Kidney tubule cell (primary cell): ENCODE data around the gene AFF3.

Experiments
- DNase-seq: peaks from one replicate; pipeline ENCODE4 v3.0.0-alpha.2; 2018; ENCODE audit warnings: low spot score

The AFF3 gene

DNA sequence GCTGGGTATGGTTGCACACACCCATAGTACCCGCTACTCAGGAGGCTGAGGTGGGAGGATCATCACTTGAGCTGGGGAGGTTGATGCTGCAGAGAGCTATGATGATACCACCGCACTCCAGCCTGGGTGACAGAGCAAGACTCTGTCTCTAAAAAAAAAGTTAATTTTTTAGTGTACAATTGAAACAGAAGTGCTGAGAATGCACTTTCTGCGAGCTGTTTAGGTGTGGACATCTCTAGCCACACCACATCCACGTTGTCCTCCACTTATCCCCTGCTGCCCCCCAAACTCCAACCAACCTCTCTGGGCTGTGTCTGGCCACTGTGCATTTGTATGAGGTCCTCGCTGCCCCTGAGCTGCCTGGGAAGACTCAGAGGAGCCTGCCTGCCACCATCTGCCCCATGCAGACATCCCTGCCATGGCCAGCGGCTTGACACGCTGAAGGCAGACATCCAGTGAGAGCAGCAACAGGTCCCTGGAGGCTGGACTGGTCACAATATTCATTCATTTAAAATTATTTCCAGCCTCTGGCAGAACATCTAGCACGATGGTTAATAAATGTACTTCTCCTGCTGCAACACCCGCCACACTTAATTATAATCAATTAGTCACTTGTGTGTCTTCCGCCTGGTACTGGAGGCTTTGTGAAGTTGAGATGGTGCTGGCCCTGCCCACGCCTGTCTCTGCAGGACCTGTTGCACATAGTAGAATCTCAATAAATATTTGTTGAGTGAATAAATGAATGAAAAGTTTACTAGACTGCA, 3.7 kb upstream of the AFF3 start:
- DNase-seq, result no peak

DNA sequence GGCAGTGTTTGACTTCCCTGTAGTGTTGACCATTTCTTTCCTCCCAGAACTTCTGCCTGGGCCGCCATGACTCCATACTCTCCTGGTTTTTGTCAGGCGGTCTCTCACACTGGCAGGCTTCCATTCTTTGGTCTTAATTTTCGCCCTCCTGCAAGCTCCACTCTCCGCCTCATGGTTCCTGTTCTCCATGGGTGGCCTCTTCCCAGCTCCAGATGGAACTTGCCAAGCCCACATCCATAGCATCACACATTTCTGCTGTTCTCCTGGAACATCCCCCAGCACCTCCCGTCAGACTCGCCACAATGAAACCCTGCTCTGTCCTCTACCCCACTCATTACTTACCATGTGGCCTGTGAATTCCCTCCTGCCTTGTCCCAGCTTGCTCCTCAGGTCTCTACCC, 896 bp upstream of the AFF3 start:
- no peak for DNase-seq

DNA sequence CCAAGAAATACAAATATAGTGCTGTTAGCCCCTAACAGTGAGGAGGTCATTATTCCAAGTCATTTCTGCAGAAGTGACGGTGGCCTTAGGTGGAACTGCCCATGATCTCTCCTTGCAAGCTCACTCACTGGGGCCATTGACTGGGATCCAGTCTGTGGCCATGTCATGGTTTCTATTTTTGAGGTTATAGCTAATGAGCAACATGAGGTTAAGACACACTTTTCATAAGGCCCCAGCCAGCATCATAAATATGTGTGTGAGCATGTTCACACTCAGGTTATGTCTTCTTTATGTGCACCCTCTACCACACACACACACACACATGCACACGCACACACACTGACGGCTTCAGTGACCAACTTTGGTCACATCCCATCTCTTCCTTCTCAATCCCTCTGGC, 484 bp downstream of the AFF3 start:
- no peak for DNase-seq

DNA sequence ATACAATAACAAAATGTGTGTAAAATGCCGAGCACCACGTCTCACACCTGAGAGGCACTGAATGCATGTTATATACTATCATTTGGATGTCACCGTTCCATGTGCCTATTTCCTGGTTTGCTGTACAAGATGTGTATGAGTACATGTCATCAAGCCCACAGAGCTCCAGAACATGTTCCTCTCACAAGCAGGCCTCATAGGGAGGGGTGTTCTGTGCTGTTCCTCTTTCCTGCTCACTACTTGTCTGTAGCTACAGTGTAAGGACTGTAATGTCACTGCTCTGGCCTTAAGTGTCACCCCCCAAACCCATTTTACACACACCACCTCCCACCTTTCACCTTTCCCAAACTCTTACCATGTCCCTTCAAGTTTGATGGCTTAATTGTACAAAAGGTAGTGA, 1.8 kb downstream of the AFF3 start:
- DNase-seq, result no peak

DNA sequence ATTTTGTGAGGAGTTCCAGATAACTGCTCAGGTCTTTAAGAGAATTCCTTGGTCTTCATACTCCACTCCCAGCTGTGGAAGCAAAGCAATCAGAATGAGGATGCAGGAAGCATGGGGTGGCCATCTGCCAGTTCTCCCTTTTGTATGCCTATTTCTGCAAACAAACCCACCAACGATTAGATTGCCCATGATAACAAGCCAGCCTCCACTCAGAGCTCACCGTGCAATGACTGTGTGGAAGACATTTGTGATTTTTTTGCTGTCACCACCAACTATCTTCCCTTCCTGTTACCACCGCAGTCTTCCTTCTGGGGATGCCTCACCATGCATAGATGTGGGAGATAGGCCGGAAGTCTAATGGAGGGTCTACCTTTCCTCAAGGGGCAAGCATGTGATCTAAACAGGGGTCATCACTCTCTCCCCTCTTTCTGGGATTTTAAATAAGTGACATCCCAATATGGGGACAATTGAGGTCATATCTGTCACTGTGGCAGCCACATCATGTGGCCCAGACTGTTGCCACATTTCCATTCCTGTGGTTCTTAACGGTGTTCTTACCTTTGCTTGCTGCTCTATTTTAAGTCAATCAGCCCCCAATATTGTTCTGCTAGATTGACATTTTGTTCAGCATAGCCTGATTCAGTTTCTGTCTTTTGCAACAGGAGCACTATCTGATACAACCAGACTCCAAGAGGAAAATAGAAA, 4.4 kb downstream of the AFF3 start:
- DNase-seq, result no peak

DNA sequence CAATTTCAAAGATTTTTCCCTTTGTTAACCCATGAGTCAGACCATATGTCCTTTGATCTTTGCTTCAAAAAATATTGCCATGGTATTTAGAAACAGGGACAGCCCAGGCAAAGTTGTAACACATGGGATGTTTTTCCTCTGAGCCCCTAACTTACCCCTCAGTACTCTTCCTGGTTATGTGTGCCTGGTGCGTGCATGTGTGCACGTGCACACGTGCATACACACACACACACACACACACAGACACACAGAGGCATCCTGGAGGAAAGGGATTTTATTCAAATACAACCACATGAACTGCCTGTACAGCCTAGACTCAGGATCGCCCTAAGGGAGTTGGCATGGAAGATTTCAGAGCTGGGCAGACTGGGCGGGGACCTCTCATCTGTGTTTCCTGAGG, 5.1 kb downstream of the AFF3 start:
- DNase-seq, result no peak

DNA sequence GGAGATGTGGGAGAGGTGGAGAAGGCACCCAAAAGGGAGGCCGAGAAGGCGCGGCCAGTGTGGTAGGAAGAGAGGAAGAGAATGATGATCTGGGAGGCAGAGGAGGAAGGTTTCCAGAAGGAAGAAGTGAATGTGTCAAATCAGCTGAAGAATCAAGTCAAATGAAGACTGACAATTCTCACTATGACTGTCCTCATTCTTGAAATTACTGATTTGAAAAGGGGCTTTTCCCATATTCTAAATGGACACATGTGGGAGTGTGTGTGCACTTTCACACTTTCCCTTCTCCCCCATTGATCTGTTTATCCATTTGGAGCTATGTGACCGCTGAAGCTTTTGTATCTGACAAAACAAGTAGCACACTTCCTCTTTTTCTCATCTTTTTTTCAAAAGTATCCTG, 6.1 kb downstream of the AFF3 start:
- no peak for DNase-seq

DNA sequence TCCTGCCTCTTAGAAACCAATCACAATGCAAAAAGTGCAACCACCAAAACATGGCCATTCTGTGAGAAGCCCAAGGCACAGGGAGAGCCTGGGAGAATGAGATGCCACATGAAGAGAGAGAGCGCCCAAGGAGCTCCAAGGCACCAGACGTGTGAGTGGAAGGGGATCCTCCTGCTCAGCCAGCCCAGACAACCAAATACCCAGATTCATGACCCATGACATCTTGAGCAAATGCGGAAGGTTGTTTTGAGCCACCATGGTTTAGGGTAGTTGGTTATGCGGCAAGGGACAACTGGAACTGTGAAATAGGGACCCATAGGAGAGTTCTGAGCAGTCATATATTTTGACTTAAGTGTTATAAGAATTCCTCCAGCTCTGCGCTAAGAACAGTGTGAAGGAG, 7.0 kb downstream of the AFF3 start:
- DNase-seq, result no peak

DNA sequence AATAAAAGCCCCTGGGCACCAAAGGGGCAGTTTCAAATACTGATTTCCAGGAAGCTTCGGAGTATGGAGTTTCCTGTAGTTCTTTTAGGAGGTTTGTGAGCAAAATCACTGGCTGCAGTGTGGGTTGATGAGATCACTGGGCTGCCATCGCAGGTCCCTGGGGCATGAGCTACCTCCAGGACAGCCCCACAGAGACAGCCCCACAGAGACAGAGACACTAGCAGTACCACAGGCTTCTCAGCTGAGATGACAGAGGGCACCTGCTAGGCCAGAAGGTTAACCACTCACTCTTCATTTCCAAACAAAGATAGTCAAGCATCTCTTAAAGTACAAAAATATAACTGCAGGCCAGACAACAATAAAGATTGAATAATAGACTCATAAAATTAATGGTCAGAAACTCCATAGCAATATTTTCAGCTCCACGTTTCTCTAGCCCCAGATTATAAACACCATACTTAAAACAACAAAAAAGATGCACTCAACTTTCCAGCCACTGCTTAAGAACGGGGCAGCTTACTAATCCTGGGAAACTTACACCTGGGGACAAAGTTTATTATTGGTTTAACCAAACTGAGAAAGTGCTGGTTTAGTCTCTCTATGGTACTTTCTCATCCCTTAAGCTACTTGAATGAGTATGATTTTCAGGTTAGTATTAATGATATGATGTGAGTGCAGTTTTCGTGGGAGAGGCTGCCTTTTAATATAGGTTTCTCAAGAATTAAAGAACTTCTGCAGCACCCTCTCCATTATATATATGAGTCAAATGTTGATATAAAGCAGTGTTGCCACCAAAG, 11.6 kb downstream of the AFF3 start:
- DNase-seq, result no peak

DNA sequence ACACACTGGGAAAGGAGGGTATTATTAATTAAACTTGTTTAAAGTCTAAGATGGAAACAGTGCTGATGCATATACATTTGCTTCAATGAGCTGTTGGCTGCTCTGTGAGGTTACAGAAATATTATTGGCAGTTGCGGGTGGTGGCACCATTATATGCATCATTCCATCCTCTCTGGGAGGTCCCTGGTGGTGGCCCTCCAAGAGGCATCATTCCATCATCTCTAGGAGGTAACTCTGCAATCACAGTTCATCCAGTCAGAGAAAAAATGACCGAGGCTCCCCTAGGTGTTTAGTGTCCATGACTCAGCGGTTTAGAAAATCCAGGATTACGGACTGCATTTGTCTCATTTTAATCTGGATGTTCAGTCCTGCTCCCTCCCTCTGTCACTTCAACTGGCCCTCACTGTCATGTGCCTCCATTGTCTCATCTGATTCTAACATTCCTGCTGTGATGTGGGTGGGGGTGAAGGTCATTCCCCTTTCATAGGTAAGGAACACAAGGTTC, 15.4 kb downstream of the AFF3 start:
- DNase-seq, result no peak

DNA sequence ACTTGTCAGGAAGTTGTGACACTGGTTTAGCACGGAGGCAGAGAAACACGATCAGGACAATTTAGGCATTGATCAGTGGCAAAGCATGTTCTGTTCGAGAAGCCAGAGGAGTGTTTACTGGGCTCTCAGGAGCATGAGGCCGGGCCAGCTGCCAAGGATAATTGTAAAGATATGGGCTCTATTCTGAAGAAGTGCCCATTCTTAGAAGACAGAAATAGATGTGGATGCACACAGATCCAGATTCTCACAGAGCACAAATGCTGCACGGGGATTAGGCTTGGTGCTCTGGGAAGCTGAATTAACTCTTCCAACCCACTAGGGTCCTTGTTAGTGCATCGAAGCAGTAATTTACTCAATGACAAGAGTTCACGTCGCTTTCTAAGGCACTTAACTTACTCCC, 16.2 kb downstream of the AFF3 start:
- no peak for DNase-seq

DNA sequence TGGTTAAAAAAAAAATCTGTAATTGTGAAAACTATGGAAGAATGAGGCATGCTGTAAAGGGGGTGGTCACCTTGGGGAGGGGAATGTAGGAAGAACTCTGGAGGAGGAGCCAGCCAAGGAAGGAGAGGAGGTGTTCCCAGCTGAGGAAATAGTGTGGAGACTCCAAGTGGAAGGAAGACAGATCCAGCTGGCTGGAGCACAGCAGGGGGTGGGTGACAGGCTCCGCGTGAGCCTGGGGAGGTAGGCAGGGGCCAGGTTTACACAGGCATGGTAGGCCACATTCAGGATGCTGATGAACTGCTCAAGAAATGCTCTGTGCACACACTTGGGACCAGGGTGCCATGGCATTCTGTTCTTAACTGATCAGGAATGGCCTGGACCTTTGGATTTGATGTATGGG, 16.8 kb downstream of the AFF3 start:
- peak; percentile 12 for DNase-seq

DNA sequence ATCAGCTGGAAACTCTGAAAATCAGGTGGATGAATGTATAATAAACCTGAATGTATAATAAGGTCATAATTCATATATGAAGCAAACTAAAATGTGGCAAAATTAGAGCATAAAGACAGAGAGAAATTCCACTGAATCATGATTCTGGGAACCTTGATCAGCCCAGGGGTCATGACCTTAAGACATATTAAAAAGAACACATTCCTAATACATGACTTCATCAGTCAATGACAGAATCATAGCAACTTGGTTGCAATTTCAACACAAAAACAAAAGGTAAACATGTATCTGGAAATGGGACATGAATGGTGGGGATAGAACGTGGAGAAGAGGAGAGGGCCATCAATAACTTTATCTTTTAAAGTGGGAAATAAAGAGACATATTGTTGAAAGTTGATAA, 17.6 kb downstream of the AFF3 start:
- peak; percentile 66 for DNase-seq

DNA sequence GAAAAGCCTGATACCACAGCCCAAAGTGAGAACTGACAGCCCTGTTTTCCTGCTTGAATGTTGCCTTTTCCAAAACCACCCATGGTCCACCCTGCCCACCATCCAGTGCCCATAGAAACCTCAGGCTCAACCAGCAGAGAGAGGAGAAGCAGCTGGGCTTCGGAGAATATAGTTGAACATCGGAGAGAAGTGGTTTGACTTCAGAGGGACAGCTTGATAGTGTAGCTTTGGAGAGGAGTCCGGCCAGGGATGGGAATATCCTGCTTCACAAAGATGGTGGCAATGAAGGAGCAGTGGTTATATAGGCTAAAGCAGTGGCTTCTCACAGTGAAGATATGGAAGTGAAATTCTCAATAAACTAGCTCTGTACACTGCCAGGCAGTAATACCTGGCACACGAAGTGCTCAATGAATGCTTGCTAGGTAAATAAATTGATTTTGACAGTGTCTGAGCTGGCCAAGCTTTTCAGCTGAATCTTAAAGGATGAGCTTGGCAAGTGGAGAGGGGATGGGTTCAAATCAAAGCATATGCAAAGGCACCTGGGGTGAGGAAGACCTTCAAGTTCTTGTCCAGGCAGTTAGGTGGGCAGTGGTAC, 21.2 kb downstream of the AFF3 start:
- DNase-seq, result no peak

DNA sequence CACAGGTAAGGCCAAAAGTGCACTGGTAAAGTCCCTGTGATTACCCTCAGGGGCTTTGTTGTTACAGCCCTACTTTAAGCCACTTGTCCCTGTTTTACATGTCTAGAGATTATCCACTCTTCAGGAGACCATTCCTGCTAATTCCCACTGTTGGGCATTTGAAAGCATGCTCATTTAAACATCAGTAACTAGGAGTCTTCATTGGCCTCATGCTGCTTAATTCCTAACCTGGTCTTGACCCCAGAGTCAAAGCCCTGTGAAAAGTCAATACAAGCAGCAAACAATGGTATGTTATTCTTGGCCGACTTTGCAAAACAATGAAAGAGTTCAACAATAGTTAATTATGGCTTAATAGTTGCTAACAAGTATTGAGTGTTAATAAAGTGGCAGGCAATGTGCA, 23.2 kb downstream of the AFF3 start:
- DNase-seq, result no peak

DNA sequence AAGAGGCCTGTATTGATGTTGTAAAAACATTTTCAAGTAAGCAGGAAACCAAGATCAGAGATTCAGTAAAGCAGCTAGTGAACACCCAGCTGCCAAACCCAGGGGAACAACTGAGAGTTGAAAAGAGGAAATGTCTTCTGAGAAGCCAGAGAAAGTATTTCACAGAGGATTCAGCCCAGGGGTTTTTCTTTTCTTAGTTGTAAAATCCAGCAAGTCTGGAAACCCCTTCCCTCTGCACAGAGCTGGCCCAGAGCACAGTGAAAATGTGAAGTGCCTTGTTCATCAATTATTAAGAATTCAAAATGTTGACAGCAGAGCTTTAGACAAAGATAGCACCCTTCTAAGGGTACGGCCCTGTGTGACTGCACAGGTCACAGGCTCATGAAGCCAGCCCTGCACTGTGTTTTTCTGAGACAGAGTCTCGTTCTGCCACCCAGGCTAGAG, 28.4 kb downstream of the AFF3 start:
- no peak for DNase-seq

DNA sequence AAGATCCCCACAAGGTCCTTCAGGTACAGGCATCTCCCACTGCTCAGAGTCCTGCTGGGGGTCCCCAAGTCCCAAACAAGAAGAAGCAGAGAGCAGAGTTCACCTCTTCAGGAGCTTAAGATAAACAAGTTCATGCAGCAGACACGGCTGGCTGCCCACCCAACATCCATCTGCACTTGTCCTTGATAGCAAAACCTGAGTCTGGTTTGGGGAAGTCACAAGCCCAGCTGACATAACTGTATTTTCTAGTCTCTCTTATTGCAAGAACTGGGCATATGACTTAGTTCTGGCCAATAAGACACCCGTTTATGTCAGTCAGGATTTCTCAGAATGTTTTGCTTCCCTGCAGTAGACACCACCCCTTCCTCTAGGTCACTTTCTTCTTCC, 31.8 kb downstream of the AFF3 start:
- DNase-seq, result no peak

DNA sequence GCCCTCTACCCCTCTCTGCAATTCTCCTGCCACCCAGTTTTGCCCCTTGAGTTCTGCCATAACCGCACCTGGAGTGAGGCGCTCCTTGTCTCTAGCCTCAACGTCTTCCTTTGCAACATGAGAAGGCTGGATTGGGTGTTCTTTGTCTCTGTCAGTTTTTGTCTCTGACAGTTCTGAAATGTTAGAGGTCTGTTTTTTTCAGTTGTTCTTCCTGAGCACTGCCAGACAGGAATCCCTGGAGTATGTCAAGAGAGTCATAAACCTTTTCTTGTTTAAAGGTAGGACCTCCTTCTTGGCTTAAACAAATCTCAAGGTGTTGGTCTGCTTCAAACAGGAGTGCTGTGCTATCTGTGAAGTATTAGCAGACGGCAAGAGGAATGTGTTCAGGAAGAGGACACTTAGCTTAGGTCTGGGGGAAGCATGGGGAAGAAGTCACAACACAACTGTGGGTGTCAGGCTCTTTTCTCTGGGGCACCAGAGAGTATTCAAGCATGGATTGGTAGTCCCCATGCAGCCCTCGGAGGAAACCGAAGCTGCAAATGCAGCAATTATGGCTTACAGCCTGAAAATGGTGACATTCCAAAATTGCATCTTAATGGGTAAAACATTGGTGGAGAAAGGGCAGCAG, 32.3 kb downstream of the AFF3 start:
- DNase-seq, result no peak

DNA sequence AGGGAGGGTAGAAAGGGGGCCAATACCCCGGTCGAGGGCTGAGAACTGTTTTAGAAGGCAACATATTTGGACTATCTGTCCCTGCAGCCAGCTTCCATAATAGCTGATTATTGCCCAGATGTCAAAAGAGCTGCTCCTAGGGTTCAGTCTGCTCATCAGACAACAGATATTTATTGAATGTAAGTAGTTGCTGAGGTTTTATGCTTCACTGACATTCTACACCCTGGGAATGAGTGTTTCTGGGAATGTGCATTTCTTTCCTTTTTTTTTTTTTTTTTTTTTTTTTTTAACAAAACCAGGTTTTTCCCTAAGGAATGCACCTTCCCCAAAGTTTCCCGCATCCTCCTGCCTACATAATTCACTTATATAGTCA, 33.8 kb downstream of the AFF3 start:
- peak; percentile 65 for DNase-seq

DNA sequence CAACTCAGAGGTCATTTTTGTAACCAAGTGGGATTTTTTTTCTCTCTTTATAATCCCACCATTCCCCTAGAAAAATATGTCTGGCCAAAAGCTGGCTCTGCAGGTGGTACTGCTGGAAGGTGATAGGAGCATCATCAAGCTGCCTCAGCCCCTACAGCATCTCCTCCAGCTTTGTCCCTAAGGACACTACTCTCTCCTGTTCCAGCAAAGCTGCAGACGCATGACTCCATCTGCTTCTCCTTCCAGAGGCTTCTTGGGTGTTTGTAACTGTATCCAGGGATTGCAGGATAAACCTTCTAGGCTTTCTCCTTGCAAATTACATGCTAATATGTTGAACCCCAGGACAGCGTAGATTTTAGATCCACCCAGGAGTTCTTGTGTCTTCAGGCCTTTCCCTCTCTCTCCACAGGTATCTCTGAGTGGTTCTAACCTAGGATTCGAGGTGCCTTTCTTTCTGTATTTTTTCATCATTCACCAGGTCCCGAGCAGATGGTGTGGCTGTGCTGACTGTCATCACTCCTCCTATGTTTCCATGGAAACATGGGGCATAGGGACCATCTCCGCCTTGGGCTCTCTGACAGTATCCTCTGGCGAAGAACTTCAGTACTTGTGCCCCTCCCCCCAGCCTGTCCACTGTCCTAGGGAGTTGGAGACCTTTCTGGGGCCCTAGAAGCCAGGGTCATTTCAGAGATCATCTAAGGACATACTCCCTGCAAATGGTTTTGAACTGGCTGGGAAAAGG, 34.3 kb downstream of the AFF3 start:
- no peak for DNase-seq

DNA sequence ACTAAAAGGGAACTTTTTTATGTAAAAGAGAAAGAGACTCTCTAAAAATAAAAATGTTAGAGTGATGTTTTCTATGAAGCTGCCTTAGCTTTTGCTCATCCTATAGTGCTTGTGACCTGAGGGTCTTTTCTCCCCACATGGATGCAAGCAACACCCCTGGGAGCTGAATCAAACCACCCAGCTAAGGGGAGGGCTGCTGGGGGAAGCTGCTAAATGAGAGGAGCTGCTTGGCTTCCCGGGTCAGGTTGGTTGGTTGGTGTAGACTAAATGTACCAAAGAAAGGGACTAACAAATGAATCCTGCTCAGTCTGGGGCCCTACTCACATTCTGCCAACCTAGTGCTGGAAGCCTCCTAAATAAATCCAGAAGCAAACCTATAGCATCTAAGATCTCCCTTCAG, 35.0 kb downstream of the AFF3 start:
- DNase-seq, result no peak
